H9 (cell line): Measurements from ENCODE around the gene GPD1. TPM values are rescaled to one million over a fixed set of nuclear protein-coding genes. Genes with fewer than 3 reads are reported as not detected.

ENCODE experiments used
- DNase-seq: peaks from one replicate; pipeline ENCODE4 v3.0.0-alpha.2; 2017
- H2AFZ ChIP-seq: one replicate; pipeline ENCODE4 v1.6.1; 2013; ENCODE audit warnings: mild to moderate bottlenecking, low read length, control low read depth, moderate library complexity
- H2AK5ac ChIP-seq: 2 replicates; pipeline ENCODE4 v1.6.1; 2013; ENCODE audit warnings: low read length, control low read depth, mixed read lengths; ENCODE audit not compliant: insufficient read length
- H2BK120ac ChIP-seq: one replicate; pipeline ENCODE4 v1.6.1; 2013; ENCODE audit warnings: low read depth, mild to moderate bottlenecking, low read length, control low read depth, inconsistent platforms; ENCODE audit not compliant: poor library complexity, severe bottlenecking
- H2BK12ac ChIP-seq: 2 replicates; pipeline ENCODE4 v1.6.1; 2013; ENCODE audit warnings: low read length, control low read depth, mixed read lengths, low read depth; ENCODE audit not compliant: insufficient read length
- H2BK15ac ChIP-seq: 2 replicates; pipeline ENCODE4 v1.6.1; 2013; ENCODE audit warnings: low read depth, low read length, control low read depth
- H2BK20ac ChIP-seq: one replicate; pipeline ENCODE4 v1.6.1; 2013; ENCODE audit warnings: low read depth, mild to moderate bottlenecking, low read length, control low read depth, inconsistent platforms; ENCODE audit not compliant: poor library complexity, severe bottlenecking
- H2BK5ac ChIP-seq: 2 replicates; pipeline ENCODE4 v1.6.1; 2013; ENCODE audit warnings: low read length, control low read depth, mixed read lengths; ENCODE audit not compliant: insufficient read length
- H3K14ac ChIP-seq: 2 replicates; pipeline ENCODE4 v1.6.1; 2013; ENCODE audit warnings: low read length, control low read depth; ENCODE audit not compliant: insufficient read depth
- H3K18ac ChIP-seq: 2 replicates; pipeline ENCODE4 v1.6.1; 2013; ENCODE audit warnings: low read depth, mild to moderate bottlenecking, mixed read lengths, low read length, control low read depth; ENCODE audit not compliant: insufficient read length
- H3K23ac ChIP-seq: 2 replicates; pipeline ENCODE4 v1.6.1; 2013; ENCODE audit warnings: low read length, control low read depth, mixed read lengths, low read depth; ENCODE audit not compliant: insufficient read length
- H3K23me2 ChIP-seq: 2 replicates; pipeline ENCODE4 v1.6.1; 2013; ENCODE audit warnings: low read depth, mild to moderate bottlenecking, mixed read lengths, low read length, control low read depth; ENCODE audit not compliant: insufficient read length, poor library complexity, severe bottlenecking
- H3K27ac ChIP-seq: 2 replicates; pipeline ENCODE4 v1.5.1; 2013; ENCODE audit warnings: low read length, control low read depth, mixed read lengths, low read depth; ENCODE audit not compliant: insufficient read length
- H3K27me3 ChIP-seq: 2 replicates; pipeline ENCODE4 v1.6.1; 2013; ENCODE audit warnings: low read length, control low read depth, inconsistent platforms; ENCODE audit not compliant: insufficient read depth
- H3K4ac ChIP-seq: 2 replicates; pipeline ENCODE4 v1.6.1; 2013; ENCODE audit warnings: low read depth, mild to moderate bottlenecking, control low read depth, inconsistent platforms, low read length, moderate library complexity
- H3K4me1 ChIP-seq: 2 replicates; pipeline ENCODE4 v1.6.1; 2013; ENCODE audit warnings: low read length, control low read depth, inconsistent platforms; ENCODE audit not compliant: insufficient read depth
- H3K4me2 ChIP-seq: 2 replicates; pipeline ENCODE4 v1.6.1; 2013; ENCODE audit warnings: low read length, control low read depth, mixed read lengths; ENCODE audit not compliant: insufficient read length, insufficient read depth
- H3K56ac ChIP-seq: 2 replicates; pipeline ENCODE4 v1.6.1; 2013; ENCODE audit warnings: low read depth, mild to moderate bottlenecking, mixed read lengths, low read length, control low read depth; ENCODE audit not compliant: insufficient read length
- H3K79me1 ChIP-seq: 2 replicates; pipeline ENCODE4 v1.6.1; 2013; ENCODE audit warnings: low read depth, mild to moderate bottlenecking, moderate library complexity, low read length, control low read depth, inconsistent platforms; ENCODE audit not compliant: insufficient read depth, poor library complexity, severe bottlenecking
- H3K79me2 ChIP-seq: 2 replicates; pipeline ENCODE4 v1.6.1; 2013; ENCODE audit warnings: low read length, control low read depth, inconsistent platforms; ENCODE audit not compliant: insufficient read depth
- H3K9ac ChIP-seq: 2 replicates; pipeline ENCODE4 v1.6.1; 2013; ENCODE audit warnings: low read length, control low read depth, mixed read lengths; ENCODE audit not compliant: insufficient read length; ENCODE audit errors: extremely low read depth
- H3K9me3 ChIP-seq: one replicate; pipeline ENCODE4 v1.6.1; 2013; ENCODE audit warnings: low read depth, low read length, inconsistent platforms; ENCODE audit not compliant: control insufficient read depth
- H3T11ph ChIP-seq: one replicate; pipeline ENCODE4 v1.6.1; 2013; ENCODE audit warnings: mild to moderate bottlenecking, low read length, control low read depth, inconsistent platforms
- H4K20me1 ChIP-seq: one replicate; pipeline ENCODE4 v1.6.1; 2013; ENCODE audit not compliant: control insufficient read depth, insufficient read length, insufficient read depth
- H4K5ac ChIP-seq: 2 replicates; pipeline ENCODE4 v1.6.1; 2013; ENCODE audit warnings: low read depth, mild to moderate bottlenecking, mixed read lengths, low read length, control low read depth; ENCODE audit not compliant: insufficient read length
- H4K8ac ChIP-seq: replicated peaks from 2 replicates; pipeline ENCODE4 v1.6.1; 2013; ENCODE audit warnings: low read length, control low read depth, mixed read lengths, low read depth; ENCODE audit not compliant: insufficient read length
- H4K91ac ChIP-seq: 2 replicates; pipeline ENCODE4 v1.6.1; 2013; ENCODE audit warnings: low read depth, mild to moderate bottlenecking, moderate library complexity, mixed read lengths, low read length, control low read depth; ENCODE audit not compliant: insufficient read length
- H3K27ac Mint-ChIP-seq, 3 experiments: 2 replicates in 2 of 3; 3 replicates in 1 of 3; pipeline ENCODE4 v1.8.0; 2020 to 2021; ENCODE audit warnings: mixed read lengths in 3 of 3, mild to moderate bottlenecking in 1 of 3, moderate library complexity in 1 of 3
- H3K27me3 Mint-ChIP-seq: 2 replicates; pipeline ENCODE4 v1.8.0; 2021; ENCODE audit warnings: low read depth, mild to moderate bottlenecking, moderate library complexity, mixed read lengths
- H3K36me3 Mint-ChIP-seq, 3 experiments: 2 replicates in 2 of 3; 3 replicates in 1 of 3; pipeline ENCODE4 v1.8.0; 2020 to 2021; ENCODE audit warnings: low read depth in 3 of 3, mixed read lengths in 3 of 3; ENCODE audit not compliant: insufficient read depth in 1 of 3
- H3K4me1 Mint-ChIP-seq, 2 experiments: 2 replicates each; pipeline ENCODE4 v1.8.0; 2020; ENCODE audit warnings: mixed read lengths in 2 of 2
- H3K4me3 Mint-ChIP-seq, 2 experiments: 2 replicates in 1 of 2; 3 replicates in 1 of 2; pipeline ENCODE4 v1.8.0; 2020 to 2021; ENCODE audit warnings: mild to moderate bottlenecking in 2 of 2, mixed read lengths in 2 of 2, moderate library complexity in 1 of 2
- H3K9me3 Mint-ChIP-seq, 2 experiments: 2 replicates in 1 of 2; 3 replicates in 1 of 2; pipeline ENCODE4 v1.8.0; 2020; ENCODE audit warnings: mild to moderate bottlenecking in 2 of 2, mixed read lengths in 2 of 2, moderate library complexity in 1 of 2
- CTCF ChIP-seq: fragments of 200-600 bp; sonication (generic); conservative IDR thresholded peaks from 3 replicates; pipeline ENCODE4 v1.8.0; 2021; ENCODE audit warnings: antibody characterized with exemption, mild to moderate bottlenecking
- WGBS: extraction: QIAGEN DNeasy Blood & Tissue Kit; methylation state at CpG from one replicate; pipeline ENCODE4 v1.1.7; 2013; ENCODE audit warnings: missing lambda C conversion rate, low lambda C conversion rate, mixed read lengths; ENCODE audit not compliant: insufficient read length; ENCODE audit errors: extremely low coverage; 5-methylcytosine and 5-hydroxymethylcytosine counted together
- total RNA-seq: library from RNA; stranded (reverse); gene quantifications from 2 replicates; pipeline ENCODE4 v1.2.1, GENCODE V29; 2021

Gene GPD1
- total RNA-seq, 1 experiment from 2014 or later, result 0.70 TPM

- Histone ChIP-seq H4K5ac (no peak overlapping the region), H2AK5ac (no peak overlapping the region), H3K18ac (no peak overlapping the region), H2BK15ac (no peak overlapping the region), H3K27ac (no peak overlapping the region), H4K20me1 (no peaks in the 10 kb centered on the region), H3K9me3 (no peaks in the 10 kb centered on the region), H3K4me1 (no peaks in the 10 kb centered on the region), H3K56ac (no peak overlapping the region), H3K27me3 (peaks cover 32% of the 10 kb centered on the region; the same call in 1 of the 2 replicates), H3K9ac (no peak overlapping the region), H2BK12ac (no peak overlapping the region), H2BK20ac (no peak overlapping the region), H3K4me2 (no peak overlapping the region), H3K23ac (no peak overlapping the region), H3K4ac (no peak overlapping the region), H4K8ac (no peak overlapping the region), H3K79me1 (no peaks in the 10 kb centered on the region), H3K79me2 (no peaks in the 10 kb centered on the region), H3T11ph (no peak overlapping the region), H2AFZ (no peak overlapping the region), H3K23me2 (peaks cover 3% of the 10 kb centered on the region), H3K14ac (no peak overlapping the region; the same call in 1 of the 2 replicates), H2BK120ac (no peak overlapping the region), H4K91ac (no peak overlapping the region), H2BK5ac (no peak overlapping the region)
- Mint-ChIP-seq H3K27me3 (peaks cover 91% of the 10 kb centered on the region), H3K4me1 (peaks cover 16 to 22% of the 10 kb centered on the region in 2 experiments), H3K4me3 (peak overlapping the region in 1 of 2 experiments; percentile 28; a peak in 1 of 5 replicates), H3K36me3 (no peaks in the 10 kb centered on the region; a peak in 1 of 7 replicates), H3K27ac (no peak overlapping the region), H3K9me3 (peaks cover 0 to 2% of the 10 kb centered on the region in 2 experiments; a peak in 1 of 5 replicates)
- DNase-seq, result no peak
- no peak for TF ChIP-seq CTCF
- WGBS, result no CpG with 5 or more reads among the region's 12 CpGs
Measured at GRCh38 chr12:50059440-50060119, 44.2 kb upstream of the GPD1 start.
